Stimulated activated CD4-positive, alpha-beta T cell treated with anti-CD3 and anti-CD28 coated beads, Interleukin-2, amount 100 ng/mL, for 48 hours (primary cell): ENCODE results near the gene HDAC7.
A peak's percentile ranks its signal among the peaks of the same experiment; 100 is the strongest.

Source experiments
- DNase-seq, 2 donors: peaks; one replicate each; pipeline ENCODE4 v3.0.0-alpha.2; 2020

The HDAC7 gene

DNA sequence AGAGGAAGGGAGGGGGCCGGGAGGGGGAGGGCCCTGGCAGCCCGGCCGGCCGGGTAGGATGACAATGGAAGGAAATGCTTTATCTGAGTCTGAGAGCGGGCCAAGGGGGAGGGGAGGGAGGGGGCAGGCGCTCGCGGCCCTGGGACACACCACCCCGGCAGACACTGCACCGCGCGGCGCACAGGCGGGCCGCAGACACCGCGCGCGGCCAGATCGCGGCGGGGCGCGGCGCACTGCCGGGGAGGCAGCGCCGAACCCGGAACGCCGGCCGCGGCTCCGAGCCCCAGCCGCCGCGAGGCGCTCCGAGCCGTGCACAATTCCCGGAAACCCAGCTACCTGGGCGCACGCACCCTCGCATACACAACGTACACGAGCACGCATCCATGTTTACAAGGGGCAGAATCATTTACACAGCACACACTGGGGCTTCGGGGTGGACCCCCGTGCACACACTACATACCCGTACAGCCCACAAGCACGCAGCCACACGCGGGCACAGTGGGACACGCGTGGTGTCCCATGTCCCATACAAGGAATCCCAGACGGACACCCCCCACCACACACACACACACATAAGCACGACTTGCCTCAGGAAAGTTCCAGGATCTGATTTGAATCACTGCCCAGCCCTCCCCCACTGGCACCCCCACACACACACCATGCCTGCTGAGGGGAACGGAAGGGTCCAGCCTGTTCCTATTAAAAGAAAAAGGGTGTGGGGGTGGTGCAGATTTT, at the start of gene HDAC7:
Gene HDAC7, minus strand, starts transcription at position 8 of the 735 bp plus-strand sequence. CDS start 118 bp downstream, outside the sequence.
- peak; percentile 60 to 68 for DNase-seq

DNA sequence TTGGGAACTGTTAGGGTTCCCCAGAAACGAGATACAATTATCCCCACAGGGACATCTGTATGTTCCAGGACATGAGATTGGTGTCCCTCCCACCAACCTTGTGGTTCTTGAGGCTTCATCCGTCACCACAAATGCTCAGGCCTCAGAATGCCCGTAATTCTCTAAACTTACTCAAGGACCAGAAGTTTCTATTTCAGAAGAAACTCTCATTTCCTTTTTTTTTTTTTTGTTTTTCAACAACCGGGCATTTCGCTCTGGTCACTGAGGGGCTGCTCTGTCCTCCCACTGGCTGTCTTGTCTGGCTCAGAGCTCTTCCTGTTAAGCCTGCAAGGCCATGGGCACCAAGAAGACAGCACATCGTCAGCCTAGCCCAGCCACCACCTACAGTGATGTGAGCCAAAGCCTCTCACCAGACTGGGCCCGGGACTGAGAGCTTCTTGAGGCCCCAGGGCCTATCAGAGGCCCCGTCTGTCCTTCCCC, 48.9 kb upstream of the HDAC7 start:
- DNase-seq: no peak

DNA sequence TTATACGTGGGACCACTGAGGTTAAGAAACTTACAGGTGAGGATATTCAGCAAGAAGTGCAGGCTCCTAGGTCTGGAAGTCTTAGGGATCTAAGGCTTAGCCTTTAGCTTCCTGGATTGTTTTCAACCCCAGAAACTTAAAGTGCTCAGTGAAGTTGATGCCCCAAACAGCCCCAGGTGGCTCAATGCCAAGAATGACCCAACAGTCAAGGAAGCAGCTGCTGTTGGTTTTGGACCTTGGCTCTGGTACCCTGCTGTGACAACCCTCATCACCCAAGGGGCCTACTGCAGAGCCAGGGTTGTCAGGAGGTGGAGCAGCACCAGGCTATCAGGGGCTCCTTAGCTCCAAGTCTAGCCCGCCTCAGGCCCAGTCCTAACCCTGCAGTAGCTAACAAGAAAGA, 48.3 kb upstream of the HDAC7 start:
- DNase-seq: no peak

DNA sequence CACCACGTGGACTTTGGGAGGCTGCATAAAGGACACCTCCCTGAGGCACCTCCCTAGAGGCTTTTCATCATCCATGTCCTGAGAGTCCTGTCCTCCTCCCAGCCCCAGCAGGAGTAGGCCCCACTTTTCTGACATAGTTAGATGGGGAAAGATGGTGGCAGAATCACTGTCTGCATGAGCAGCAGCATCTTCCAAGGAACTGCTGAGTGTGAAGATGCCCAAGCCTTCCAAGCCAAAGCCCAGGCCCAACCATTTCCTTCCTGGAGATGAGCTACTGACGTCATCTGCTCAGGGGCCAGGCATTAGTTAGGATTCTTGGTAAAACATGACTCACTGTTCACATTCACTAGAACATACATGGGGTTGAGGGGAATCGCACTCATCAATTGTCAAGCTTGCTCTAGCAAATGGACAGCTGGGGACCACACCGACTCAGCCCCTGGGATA, 47.8 kb upstream of the HDAC7 start:
- peak; percentile 48 to 53 for DNase-seq

DNA sequence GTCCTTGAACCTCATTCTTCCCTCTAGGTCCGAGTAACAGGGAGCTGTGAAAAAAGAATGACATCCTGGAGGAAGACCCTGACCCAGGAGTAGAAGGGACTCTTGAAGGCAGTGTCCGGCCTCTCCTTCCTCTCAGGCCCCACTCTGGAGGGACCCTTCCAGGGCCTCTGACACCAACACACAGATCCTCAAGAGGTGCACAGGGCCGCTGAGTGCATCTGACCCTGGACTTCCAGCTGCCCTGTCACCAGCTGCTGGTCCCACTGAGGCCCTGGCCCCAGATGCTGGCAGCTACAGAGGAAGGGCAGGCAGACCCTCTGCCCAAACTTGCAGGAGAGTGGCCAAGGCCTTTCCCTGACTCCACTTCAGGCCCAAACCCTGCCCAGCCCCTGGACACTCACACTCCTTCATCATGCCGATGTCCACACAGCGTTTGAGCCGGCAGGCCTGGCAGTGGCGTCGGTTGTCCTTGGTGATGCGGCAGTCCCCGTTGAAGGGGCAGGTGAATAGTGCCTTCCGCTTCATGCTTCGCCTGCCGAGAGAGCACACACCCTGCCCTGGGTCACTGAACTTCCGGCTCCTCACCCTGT, 45.0 kb upstream of the HDAC7 start:
- no peak for DNase-seq

DNA sequence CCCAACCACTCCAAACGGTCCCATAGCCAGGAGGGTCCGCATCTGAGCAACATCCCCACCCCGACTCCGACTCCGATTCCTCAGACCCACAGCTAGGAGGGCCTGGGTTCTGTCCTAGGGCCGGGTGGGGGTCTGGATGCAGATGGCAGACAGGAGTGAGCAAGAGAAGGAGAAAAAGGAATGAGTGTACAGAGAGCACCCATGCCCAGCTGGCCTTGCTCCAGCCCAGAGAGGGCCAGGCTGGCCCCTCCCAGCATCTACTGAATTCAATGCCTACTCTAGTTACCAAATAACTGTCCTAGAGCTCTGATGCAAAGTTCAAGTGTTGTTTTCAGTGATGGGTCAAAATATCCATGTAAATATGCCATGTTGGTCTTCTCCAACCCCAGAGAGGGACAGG, 44.3 kb upstream of the HDAC7 start:
- no peak for DNase-seq

DNA sequence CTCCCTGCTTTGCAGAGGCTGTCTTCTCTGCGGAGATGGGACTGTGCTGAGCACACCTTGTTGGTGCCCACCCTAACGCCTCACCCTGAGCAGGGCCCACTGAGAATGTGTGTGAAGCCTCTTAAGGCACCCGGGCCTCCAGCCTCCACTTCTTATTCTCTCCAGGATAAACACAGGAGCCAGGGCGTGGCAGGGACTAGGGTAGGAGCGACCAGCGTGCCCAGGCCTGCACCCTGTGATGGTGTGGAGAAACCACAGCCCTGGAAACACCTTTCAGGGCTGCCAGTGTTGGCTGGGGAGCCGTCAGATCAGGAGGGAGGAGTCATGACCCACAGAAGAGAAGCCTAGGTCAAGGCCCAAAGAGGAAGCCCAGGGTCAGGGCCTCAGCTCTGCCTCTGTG, 43.8 kb upstream of the HDAC7 start:
- no peak for DNase-seq

DNA sequence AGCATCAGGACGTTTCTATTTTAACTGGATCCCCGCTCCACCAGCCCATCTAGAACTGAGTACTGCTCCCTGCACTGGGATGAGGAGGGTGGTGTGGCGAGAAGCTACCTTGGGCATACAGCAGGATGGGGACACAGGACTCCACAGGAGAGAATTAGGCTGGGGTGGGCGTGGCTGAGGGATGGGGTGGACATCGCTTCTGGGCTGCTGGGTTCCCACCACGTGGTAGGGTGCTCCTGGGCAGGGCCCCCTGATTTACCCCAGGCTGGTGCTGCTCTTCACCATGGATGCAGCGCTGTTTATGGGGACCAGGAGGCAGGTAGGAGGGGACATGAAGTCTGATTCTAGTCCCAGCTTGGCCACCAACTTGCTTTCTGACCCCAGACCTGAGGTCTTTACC, 43.2 kb upstream of the HDAC7 start:
- no peak for DNase-seq

DNA sequence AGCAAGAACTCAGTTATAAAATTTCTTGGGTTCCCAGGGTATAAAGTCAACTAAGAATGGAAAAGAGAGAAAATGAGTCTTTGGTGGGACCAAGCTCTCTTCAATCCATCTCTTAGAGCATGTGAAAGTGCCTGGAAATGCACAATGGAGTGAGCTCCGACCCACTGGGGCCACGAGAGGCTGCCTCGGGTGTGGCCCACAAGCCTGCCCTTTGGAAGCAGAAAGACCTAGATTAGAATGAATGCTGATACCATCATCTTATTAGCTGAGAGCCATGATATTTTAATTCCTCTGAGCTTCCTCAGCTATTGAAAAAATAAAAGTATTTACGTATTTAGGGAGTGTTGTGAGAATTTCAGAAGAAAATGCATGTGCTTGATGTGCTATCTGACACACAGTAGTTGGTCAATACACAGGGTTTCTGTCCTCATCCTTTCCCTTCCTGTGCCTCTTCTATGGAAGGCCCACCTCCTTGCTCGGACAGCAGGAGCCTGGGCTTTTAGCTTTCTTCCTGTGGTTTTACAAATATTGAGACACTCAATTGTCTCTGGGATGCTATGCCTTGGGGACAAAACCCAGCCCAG, 42.6 kb upstream of the HDAC7 start:
- no peak for DNase-seq

DNA sequence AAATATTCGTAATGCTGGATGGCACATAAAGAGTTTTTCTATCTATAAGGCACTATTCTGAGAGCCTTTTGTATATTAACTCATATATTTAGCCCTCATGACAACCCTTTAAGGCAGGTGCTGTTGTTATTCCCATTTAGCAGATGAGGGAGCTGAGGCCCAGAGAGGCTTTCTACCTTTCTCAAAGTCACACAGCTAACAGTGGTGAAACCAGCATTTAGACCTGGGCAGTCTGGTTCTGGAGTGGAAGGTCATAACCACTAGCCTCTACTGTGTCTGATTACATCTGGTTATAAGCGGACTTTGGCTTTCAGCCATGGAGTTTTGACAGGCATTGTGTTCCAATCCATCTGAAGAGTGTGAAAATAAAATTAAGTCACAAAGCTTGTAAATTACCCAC, 41.2 kb upstream of the HDAC7 start:
- DNase-seq: no peak

DNA sequence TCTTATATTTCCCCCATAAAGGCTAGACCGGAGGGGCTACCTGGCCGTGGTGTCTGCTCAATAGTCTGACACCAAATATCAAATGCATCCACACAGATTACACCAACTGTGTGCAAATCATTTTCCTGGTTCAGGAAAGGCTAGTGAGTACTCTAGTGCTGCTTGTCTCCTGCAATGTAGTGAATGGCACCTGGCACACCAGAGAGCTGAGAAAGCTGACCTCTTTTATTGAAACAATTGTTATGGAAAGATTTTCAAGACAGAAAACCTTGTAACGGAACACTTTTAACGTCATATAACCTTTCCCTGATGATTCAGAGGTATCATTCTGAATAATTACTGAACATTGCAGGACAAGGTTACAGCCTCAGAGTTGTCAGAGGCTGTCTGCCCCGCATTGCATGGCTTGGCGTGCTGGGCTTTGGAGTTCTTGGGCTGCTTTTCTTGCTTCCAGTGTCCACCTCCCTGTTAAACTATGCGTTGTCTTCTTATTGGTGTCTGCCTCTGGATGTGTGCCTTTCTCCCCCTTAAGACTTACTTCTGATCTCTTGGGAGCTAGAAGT, 40.7 kb upstream of the HDAC7 start:
- DNase-seq: no peak

DNA sequence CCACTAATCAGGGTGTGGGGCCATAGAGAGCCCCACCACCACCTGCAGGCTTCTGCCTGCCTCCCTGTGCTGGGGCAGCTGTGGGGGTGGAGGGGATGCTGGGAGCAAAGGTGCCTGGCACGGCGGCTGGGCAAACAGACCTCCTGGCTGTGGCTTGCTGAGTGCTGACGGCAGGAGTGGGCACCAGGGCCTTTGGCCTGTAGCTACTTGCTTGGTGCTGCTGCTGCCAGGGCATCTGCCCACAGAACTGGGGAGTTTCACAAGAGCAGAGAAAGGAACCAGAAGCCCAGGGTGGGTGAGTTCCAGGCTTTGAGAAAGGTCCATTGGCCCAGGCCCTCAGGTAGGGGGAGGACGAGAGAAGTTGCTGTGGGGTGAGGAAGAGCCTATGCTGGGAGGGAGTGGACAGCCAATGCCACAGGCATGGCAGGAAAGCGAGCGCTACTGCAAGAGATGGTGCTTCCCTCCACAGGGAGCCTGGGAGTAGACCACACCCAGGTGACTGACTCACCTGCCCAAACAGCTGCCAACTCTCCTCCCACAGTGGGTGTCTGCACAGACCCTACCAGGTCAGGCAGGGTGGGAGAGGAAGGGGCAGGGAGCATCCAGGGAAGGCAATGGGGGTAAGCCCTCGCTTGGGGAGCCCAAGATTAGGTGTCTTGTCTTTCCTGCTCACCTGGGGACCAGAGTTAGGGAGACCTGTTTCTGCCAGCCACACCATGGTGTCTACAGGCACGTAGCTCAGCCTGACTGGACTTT, 39.0 kb upstream of the HDAC7 start:
- no peak for DNase-seq

DNA sequence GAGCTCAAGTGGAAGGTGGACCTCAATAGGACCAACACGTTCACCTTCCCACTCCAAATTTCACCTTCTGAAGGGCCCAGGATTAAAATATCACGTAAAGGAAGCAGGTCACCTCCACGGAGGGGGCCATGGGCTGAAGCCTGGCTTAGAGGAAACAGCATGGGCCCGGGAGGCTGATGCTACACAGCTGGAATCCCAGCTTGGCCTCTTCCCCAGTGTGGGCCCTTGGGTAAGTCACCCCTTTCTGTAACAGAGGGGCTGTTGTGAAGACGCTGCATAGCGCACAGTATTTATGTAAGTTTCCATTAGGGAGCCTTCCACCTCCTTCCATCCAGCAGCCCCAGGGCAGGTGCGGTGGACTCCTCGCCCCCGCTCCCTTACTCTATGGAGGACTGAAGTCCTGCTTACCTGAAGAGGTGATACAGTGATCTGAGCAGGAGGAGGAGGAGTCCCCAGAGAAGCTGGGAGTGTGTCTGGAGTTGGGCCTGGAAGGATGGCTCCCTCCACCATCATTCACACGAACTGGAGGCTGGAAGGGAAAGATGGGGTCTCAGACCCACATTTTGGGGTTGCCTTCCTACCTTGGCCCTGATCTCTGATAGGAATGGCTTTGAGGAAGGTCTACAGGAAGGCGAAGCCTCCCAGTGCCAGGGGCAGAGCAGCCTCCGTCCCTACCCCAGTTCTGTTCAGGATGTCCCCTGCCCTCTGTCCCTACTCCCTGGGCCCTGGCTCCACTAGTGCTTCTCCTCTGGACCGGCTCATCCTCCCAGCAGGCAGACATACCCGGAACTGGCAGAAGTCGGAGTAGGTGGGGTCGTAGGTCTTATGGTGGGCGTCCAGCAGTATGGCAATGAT, 37.2 kb upstream of the HDAC7 start:
- DNase-seq: no peak

DNA sequence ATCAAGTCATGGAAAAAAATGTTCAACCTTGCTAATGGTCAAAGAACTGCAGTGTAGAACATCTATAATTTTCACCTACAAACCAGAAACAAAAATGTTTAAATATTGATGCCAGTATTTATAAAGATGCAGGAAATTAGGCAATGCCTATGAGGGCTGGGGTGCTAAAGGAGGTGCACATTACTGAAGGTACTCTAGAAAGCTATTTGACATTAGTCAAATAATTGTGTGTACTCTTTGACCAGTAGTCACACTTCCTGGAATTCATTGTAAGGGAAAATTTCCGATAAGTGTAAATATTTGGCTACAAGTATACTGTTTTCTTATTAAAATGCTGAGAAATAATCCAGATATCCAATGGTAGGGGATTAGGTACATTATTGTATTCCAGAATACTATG, 36.4 kb upstream of the HDAC7 start:
- no peak for DNase-seq

DNA sequence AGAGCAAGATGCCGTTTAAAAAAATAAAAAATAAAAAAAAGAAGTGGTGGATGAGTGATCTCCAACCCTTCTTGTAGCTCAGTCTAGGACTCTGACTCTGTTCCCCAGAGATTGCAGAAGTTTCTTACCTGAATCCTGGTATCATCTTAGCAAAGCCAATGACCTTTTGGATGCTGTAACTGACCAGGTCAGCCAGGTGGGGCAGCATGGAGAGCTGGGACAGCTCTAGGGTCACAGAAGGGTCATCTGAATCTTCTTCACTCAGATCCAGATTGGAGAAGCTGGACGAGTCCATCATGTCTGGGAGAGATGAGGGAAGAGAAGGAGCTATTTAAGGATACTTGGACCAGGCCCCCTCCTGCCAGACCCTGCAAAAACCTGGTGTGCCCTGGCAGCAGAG, 35.8 kb upstream of the HDAC7 start:
- no peak for DNase-seq

DNA sequence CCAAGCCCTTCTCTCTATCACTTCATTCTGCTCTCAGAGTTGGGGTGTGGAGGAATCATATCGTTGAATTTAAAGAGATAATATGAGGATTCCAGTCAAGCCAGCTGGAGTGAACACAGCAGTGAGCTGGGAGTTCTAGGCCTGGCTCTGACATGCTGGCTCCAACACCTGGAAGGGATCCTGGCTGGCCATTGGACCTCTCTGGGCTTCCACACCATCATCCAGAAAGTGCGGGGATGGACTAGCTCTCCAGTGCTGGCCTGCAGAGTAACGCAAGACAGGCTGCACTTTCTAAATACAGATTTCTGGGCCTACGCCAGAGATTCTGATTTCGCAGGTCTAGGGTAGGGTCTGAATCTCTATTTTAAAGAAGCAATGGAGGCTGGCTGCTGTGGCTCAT, 34.8 kb upstream of the HDAC7 start:
- no peak for DNase-seq

DNA sequence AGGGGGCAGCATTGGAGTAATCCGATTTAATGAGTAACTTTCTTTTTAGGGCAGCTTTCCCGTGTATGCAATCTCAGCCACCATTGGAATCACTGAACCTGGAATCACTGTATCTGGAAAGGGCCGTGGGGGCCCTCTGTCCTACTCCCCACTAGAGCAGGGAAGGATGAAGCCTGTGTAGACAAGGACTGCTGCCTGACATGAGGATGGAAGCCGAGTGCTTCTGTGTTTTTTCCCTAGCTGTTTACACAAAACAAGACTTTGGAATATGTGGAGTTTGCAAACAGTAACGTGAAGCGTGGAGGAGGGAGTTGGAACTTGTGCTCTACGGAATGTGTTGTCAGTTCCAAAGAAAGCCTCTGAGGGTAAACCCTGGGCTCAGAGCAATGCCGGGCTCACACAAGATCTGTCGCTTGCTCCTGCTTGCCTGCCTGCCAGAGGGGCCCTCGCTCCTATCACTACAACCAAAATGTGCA, 32.4 kb upstream of the HDAC7 start:
- DNase-seq: no peak

DNA sequence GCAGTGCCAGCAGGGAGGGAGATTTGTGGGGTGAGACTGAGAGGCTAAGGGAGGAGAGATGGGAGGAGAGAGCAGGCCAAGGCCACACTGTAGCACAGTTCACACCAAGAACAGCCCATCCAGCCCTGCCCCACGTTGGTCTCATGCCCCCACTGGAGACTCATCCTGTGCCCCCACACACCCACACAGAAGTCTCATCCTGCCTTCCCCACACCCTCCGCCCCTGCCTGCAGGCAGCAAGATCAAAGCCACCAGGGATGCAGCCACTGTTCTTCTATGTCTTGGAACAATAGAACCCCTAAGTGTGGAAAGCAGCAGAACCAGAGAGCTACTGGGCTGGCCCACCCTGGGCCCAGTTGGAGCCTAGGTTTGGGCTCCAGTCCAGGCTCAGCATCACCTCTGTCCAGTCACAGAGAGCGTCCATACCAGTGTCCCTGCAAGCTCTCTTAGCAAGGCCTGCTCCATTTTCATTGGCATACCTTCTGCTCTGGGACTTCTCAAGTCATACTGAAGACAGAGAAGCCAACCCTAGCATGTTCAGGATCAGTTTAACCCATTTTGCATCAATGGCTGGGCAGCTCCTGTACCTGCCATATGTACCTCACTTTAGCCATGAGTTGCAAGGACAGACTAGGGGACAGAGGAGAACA, 31.7 kb upstream of the HDAC7 start:
- DNase-seq: no peak

DNA sequence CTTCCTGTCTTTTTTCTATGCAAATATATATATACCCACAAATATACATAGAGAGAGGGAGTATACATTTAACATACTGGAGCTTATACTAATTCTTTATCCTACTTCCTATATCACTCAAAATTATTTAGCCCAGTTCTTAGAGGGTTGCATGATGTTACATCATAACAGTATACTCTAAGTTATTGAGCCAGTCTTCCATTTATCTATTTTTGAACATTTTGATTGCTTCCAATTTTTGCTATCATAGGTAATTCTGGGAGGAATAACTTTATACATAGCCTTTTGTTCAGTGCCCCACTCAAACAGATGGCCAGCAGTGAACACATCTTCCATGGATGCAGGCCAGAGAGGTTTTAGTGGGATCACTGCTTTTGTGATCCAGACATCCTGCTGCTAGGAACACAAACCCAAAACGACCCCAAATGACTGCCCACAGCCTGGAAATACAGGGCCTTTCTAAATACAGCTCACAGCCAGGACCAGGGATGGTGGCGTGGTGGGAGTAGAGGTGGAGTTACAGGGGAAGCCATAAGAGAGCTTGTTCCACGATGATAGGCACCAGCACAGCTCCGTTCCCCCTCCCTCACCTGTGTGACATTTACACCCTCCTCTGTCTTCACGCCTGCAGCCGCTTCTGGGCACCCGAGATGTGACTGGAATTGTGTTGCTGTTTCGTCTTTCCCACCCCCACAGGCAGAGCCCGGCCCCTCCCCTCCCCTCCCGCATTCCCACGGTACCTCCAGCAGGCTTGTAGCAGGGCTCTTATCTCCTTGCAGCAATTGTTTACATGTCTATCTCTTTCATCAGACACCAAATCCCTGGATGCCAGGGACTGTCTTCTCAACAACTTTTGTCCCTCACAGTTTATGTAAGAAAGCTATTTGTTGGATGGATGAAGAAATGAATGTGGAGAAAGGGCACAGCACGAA, 30.7 kb upstream of the HDAC7 start:
- no peak for DNase-seq

DNA sequence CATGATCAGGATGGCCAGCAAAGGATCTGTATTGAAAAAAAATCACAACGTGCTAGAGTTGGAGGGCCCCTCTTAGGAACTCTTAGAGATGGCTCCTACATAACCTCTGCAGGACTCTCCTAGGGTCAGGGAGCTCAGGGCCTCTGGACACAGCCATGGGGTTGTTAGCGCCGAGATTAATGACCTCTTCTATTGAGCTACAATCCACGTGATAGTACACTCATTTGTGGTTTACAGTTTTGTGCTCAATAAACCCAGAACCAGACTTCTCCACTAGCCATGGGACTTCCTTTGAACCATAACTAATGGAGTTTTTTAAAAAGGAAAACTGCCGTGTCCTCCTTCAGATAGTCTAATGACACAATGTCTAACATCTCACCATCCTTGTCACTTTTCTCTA, 29.6 kb upstream of the HDAC7 start:
- no peak for DNase-seq
